ENCODE results near the gene SH2D3C. TPM values are rescaled to one million over a fixed set of nuclear protein-coding genes. Genes with fewer than 3 reads are reported as not detected.

SH2D3C gene
- total and polyA plus RNA-seq, 2 of the 4 experiments (the other 2 are of a cell fraction), result under 0.01 to 0.24 TPM

DNA sequence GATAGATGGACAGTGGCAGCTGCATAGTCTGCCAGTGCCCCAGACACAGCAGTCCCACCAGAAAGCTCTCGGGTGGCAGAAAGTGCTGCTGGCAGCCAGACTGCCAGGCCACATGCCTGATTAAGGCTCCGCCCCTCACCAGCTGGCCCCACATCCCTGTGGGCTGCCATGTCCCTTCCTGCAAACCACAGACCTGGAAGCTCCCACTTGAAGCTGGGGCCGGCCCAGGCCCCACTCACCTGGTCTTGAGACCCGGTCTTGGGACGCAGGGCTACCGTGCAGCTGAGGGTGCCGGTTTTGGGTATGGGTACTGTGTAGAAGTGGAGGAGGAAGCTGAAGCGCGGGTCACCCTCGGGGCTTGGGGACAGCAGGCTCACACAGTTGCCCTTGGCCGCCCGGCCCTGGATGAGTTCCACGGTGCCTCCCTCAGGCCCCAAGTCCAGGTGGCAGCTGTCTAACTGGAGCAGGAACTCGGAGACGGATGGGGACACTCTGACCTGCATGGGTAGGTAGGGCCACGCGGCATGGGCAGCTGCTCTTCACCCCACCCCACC lies 39.5 kb upstream of the SH2D3C start:
- Histone ChIP-seq H3K27me3 (ENCODE audit: control insufficient read depth, insufficient read depth, low read length) (no peaks in the 10 kb centered on the region), H2BK20ac (ENCODE audit: low read depth, low read length) (no peak overlapping the region), H3K56ac (ENCODE audit: extremely low read depth, insufficient read depth, low read length) (no peak overlapping the region), H4K20me1 (ENCODE audit: insufficient read depth, low read length) (peaks cover 10% of the 10 kb centered on the region; the same call in 1 of the 2 replicates), H3K14ac (replicated peaks; ENCODE audit: low read depth, low read length) (no peak overlapping the region), H3K4me2 (ENCODE audit: low read depth, low read length) (no peak overlapping the region), H4K5ac (ENCODE audit: low read depth, low read length) (no peak overlapping the region), H2AK9ac (replicated peaks; ENCODE audit: low read depth, low read length, poor library complexity) (peak overlapping the region; percentile 82), H3K9me1 (ENCODE audit: insufficient read depth, low read length) (no peaks in the 10 kb centered on the region; the same call in 1 of the 2 replicates), H3K23ac (ENCODE audit: low read depth, low read length) (no peak overlapping the region), H3K9ac (ENCODE audit: low read depth, low read length) (no peak overlapping the region), H2BK5ac (ENCODE audit: low read depth, low read length, poor library complexity, severe bottlenecking) (no peak overlapping the region), H3K4me1 (ENCODE audit: control insufficient read depth, insufficient read depth, low read length) (peaks cover 11% of the 10 kb centered on the region; the same call in 1 of the 2 replicates), H4K8ac (ENCODE audit: low read depth in 2 of 2, low read length in 2 of 2) (no peak overlapping the region), H3K27ac (ENCODE audit: insufficient read depth, low read length) (no peak overlapping the region), H3K4ac (ENCODE audit: low read depth, low read length) (no peak overlapping the region), H4K91ac (ENCODE audit: insufficient read depth, low read depth, low read length) (no peak overlapping the region), H3K4me3 (ENCODE audit: insufficient read depth, low read depth, low read length) (no peak overlapping the region), H3K18ac (ENCODE audit: low read depth, low read length) (no peak overlapping the region), H3K9me3 (ENCODE audit: control insufficient read depth, insufficient read depth, low read length) (no peaks in the 10 kb centered on the region), H2AK5ac (ENCODE audit: low read depth, low read length) (no peak overlapping the region), H2BK120ac (ENCODE audit: low read depth, low read length) (no peak overlapping the region), H2AFZ (replicated peaks; ENCODE audit: low read length, poor library complexity) (peak overlapping the region; percentile 58), H3K36me3 (ENCODE audit: control insufficient read depth, insufficient read depth, low read length) (peaks cover 66% of the 10 kb centered on the region), H3K79me1 (ENCODE audit: low read depth in 1 of 2, low read length in 2 of 2) (peaks cover 8 to 22% of the 10 kb centered on the region in 2 experiments; a peak in 2 of 4 replicates), H2BK15ac (ENCODE audit: low read depth, low read length) (no peak overlapping the region)
- in situ Hi-C loops (cut with MboI; ENCODE audit: low sequenced_read_pairs) (no loop called here), intact Hi-C loops (cut with micrococcal nuclease) (no loop called here), dilution Hi-C loops (cut with HindIII; ENCODE audit: low sequenced_read_pairs, unreplicated experiment) (no loop called here)
- TF ChIP-seq RFX5 (IDR thresholded peaks at IDR 0.05; ENCODE audit: low read depth, low read length), result no peak
- WGBS, 2 experiments (ENCODE audit: extremely low coverage in 2 of 2, insufficient read length in 1 of 2), result 54% methylated on average over 2 of the region's 17 CpGs; no CpG with 5 or more reads in 1 of the 2 experiments
- ChIA-PET POLR2A (ENCODE audit: unreplicated experiment) (no interaction called here), CTCF (no interaction called here)
- no TSS peak for BruUV-seq (replicated peaks)
- ATAC-seq (ENCODE audit: low read depth) (peak; percentile 10; the same call in 1 of the 2 replicates), DNase-seq (no peak)

Measured in IMR-90 (cell line).